IMR-90 (cell line): ENCODE results near the gene FARS2. TPM values are rescaled to one million over a fixed set of nuclear protein-coding genes. Genes with fewer than 3 reads are reported as not detected.

Source experiments
- ATAC-seq: fragments of 200-7000 bp; cut with Tn5 transposase; 2 replicates; pipeline ENCODE4 v1.9.1; 2020; ENCODE audit warnings: low read depth, mild to moderate bottlenecking, moderate library complexity
- BruUV-seq: library from RNA; stranded (reverse); fragments of 400-500 nt; replicated peaks from 2 replicates; lab custom pipeline; 2021; lab: Mats Ljungman, UMichigan
- CTCF ChIA-PET: fragments of 300-600 bp; formaldehyde crosslinking; extraction: SDS; loops from one replicate; lab custom pipeline; 2021; ENCODE audit warnings: antibody characterized with exemption; lab: Yijun Ruan, JAX
- POLR2A ChIA-PET: fragments of 300-600 bp; sonication (Branson Sonifier 250); formaldehyde crosslinking; loops from one replicate; lab custom pipeline; 2022; ENCODE audit warnings: antibody characterized with exemption; ENCODE audit not compliant: unreplicated experiment; lab: Charles Lee
- DNase-seq: peaks from one replicate; pipeline ENCODE4 v3.0.0; 2013
- H2AFZ ChIP-seq: replicated peaks from 2 replicates; pipeline ENCODE3; 2013; ENCODE audit warnings: low read length, mild to moderate bottlenecking; ENCODE audit not compliant: poor library complexity
- H2AK5ac ChIP-seq: 2 replicates; pipeline ENCODE4 v1.6.1; 2013; ENCODE audit warnings: low read depth, low read length, inconsistent platforms
- H2AK9ac ChIP-seq: replicated peaks from 2 replicates; pipeline ENCODE3; 2013; ENCODE audit warnings: mild to moderate bottlenecking, low read depth, low read length, moderate library complexity; ENCODE audit not compliant: poor library complexity
- H2BK120ac ChIP-seq: 2 replicates; pipeline ENCODE4 v1.6.1; 2013; ENCODE audit warnings: low read depth, low read length, inconsistent platforms
- H2BK15ac ChIP-seq: 3 replicates; pipeline ENCODE4 v1.6.1; 2013; ENCODE audit warnings: low read depth, low read length, inconsistent platforms
- H2BK20ac ChIP-seq: 2 replicates; pipeline ENCODE4 v1.6.1; 2013; ENCODE audit warnings: low read depth, mild to moderate bottlenecking, inconsistent platforms, low read length, moderate library complexity
- H2BK5ac ChIP-seq: 2 replicates; pipeline ENCODE4 v1.6.1; 2013; ENCODE audit warnings: mild to moderate bottlenecking, low read depth, low read length, inconsistent platforms; ENCODE audit not compliant: poor library complexity, severe bottlenecking
- H3K14ac ChIP-seq: replicated peaks from 2 replicates; pipeline ENCODE4 v1.6.1; 2013; ENCODE audit warnings: low read depth, low read length, inconsistent platforms
- H3K18ac ChIP-seq: 2 replicates; pipeline ENCODE4 v1.6.1; 2013; ENCODE audit warnings: low read depth, low read length, control low read depth
- H3K23ac ChIP-seq: 2 replicates; pipeline ENCODE4 v1.6.1; 2013; ENCODE audit warnings: low read depth, low read length, inconsistent platforms
- H3K27ac ChIP-seq: 2 replicates; pipeline ENCODE4 v1.5.1; 2013; ENCODE audit warnings: mild to moderate bottlenecking, control low read depth, low read length; ENCODE audit not compliant: insufficient read depth
- H3K27me3 ChIP-seq: 2 replicates; pipeline ENCODE4 v1.6.1; 2013; ENCODE audit warnings: low read length; ENCODE audit not compliant: control insufficient read depth, insufficient read depth
- H3K36me3 ChIP-seq: 2 replicates; pipeline ENCODE4 v1.6.1; 2013; ENCODE audit warnings: low read length, mixed read lengths; ENCODE audit not compliant: control insufficient read depth, insufficient read depth
- H3K4ac ChIP-seq: 2 replicates; pipeline ENCODE4 v1.6.1; 2013; ENCODE audit warnings: low read depth, low read length, inconsistent platforms
- H3K4me1 ChIP-seq: 2 replicates; pipeline ENCODE4 v1.6.1; 2013; ENCODE audit warnings: low read length, mixed read lengths; ENCODE audit not compliant: control insufficient read depth, insufficient read depth
- H3K4me2 ChIP-seq: 2 replicates; pipeline ENCODE4 v1.6.1; 2013; ENCODE audit warnings: low read depth, mild to moderate bottlenecking, control low read depth, low read length, moderate library complexity
- H3K4me3 ChIP-seq: 2 replicates; pipeline ENCODE4 v1.5.1; 2013; ENCODE audit warnings: low read depth, mild to moderate bottlenecking, control low read depth, low read length, moderate library complexity; ENCODE audit not compliant: insufficient read depth
- H3K56ac ChIP-seq: 2 replicates; pipeline ENCODE4 v1.6.1; 2013; ENCODE audit warnings: low read length, inconsistent platforms; ENCODE audit not compliant: insufficient read depth; ENCODE audit errors: extremely low read depth
- H3K79me1 ChIP-seq, 2 experiments: 2 replicates each; pipeline ENCODE4 v1.6.1; 2013; ENCODE audit warnings: low read length in 2 of 2, inconsistent platforms in 1 of 2, low read depth in 1 of 2
- H3K9ac ChIP-seq: 2 replicates; pipeline ENCODE4 v1.6.1; 2013; ENCODE audit warnings: low read depth, low read length, control low read depth
- H3K9me1 ChIP-seq: 2 replicates; pipeline ENCODE4 v1.6.1; 2013; ENCODE audit warnings: low read length, inconsistent platforms; ENCODE audit not compliant: insufficient read depth
- H3K9me3 ChIP-seq: 2 replicates; pipeline ENCODE4 v1.6.1; 2013; ENCODE audit warnings: low read length; ENCODE audit not compliant: control insufficient read depth, insufficient read depth
- H4K20me1 ChIP-seq: 2 replicates; pipeline ENCODE4 v1.6.1; 2013; ENCODE audit warnings: low read length, inconsistent platforms; ENCODE audit not compliant: insufficient read depth
- H4K5ac ChIP-seq: 2 replicates; pipeline ENCODE4 v1.6.1; 2013; ENCODE audit warnings: mild to moderate bottlenecking, low read depth, low read length, control low read depth
- H4K8ac ChIP-seq, 2 experiments: 2 replicates each; pipeline ENCODE4 v1.6.1; 2013; ENCODE audit warnings: low read depth in 2 of 2, low read length in 2 of 2, control low read depth in 1 of 2, inconsistent platforms in 1 of 2
- H4K91ac ChIP-seq: 2 replicates; pipeline ENCODE4 v1.6.1; 2013; ENCODE audit warnings: low read depth, low read length, inconsistent platforms; ENCODE audit not compliant: insufficient read depth
- CHD1 ChIP-seq: IDR thresholded peaks from 2 replicates; pipeline ENCODE4 v1.6.1; 2012; ENCODE audit warnings: low read depth, low read length, improper control_type of control experiment
- ELK1 ChIP-seq: fragments of 150-350 bp; IDR thresholded peaks from 2 replicates; pipeline ENCODE4 v1.6.1; 2016; ENCODE audit warnings: low read depth, mild to moderate bottlenecking, low read length, moderate library complexity, borderline replicate concordance
- MAFK ChIP-seq: IDR thresholded peaks from 2 replicates; pipeline ENCODE4 v1.6.1; 2012; ENCODE audit warnings: low read depth, low read length, improper control_type of control experiment
- POLR2A ChIP-seq: IDR thresholded peaks from 2 replicates; pipeline ENCODE4 v1.6.1; 2012; ENCODE audit warnings: mild to moderate bottlenecking, low read depth, low read length
- RCOR1 ChIP-seq: IDR thresholded peaks from 2 replicates; pipeline ENCODE4 v1.6.1; 2012; ENCODE audit warnings: mild to moderate bottlenecking, low read length, improper control_type of control experiment; ENCODE audit not compliant: insufficient replicate concordance
- SMC3 ChIP-seq: fragments of 150-350 bp; IDR thresholded peaks from 2 replicates; pipeline ENCODE4 v1.6.1; 2016; ENCODE audit warnings: low read depth, mild to moderate bottlenecking, antibody characterized with exemption, low read length, moderate library complexity
- USF2 ChIP-seq: fragments of 150-350 bp; IDR thresholded peaks from 2 replicates; pipeline ENCODE4 v1.6.1; 2017; ENCODE audit warnings: mild to moderate bottlenecking, antibody characterized with exemption, low read length, low read depth
- WGBS, 2 experiments: methylation state at CpG; one replicate each; pipeline versions ENCODE4 v1.1.5 to v1.1.7; 2013; ENCODE audit warnings: missing lambda C conversion rate in 2 of 2; ENCODE audit not compliant: insufficient read length in 1 of 2; ENCODE audit errors: extremely low coverage in 2 of 2; 5-methylcytosine and 5-hydroxymethylcytosine counted together
- dilution Hi-C: fragments of 300-500 bp; cut with HindIII; formaldehyde crosslinking; loops from one replicate; pipeline ENCODE4 v1.14.3; 2018; ENCODE audit warnings: low sequenced_read_pairs; ENCODE audit not compliant: unreplicated experiment
- in situ Hi-C: fragments of 300-500 bp; cut with MboI; formaldehyde crosslinking; loops from 3 replicates; pipeline ENCODE4 v1.14.3; 2019; ENCODE audit warnings: low sequenced_read_pairs, inconsistent platforms, mixed read lengths
- intact Hi-C: fragments of 100-400 bp; cut with micrococcal nuclease; formaldehyde crosslinking; loops from 2 replicates; pipeline ENCODE4 v1.10.0; 2022
- polyA plus RNA-seq, 3 experiments: library from polyadenylated mRNA; depleted of rRNA; stranded (reverse); fragments of >200 nt; gene quantifications; 2 replicates each; pipeline ENCODE4 v1.2.3, GENCODE V29; 2012; ENCODE audit warnings: low replicate concordance in 1 of 3
- total RNA-seq: library from RNA; depleted of rRNA; stranded (reverse); fragments of >200 nt; gene quantifications from 2 replicates; pipeline ENCODE4 v1.2.3, GENCODE V29; 2012

The FARS2 gene
- total and polyA plus RNA-seq, 2 of the 4 experiments (the other 2 are of a cell fraction) = 12.1 to 28.9 TPM

GRCh38 chr6:5562277-5562676, 301.0 kb downstream of the FARS2 start:
- H3K9ac ChIP-seq = no peak overlapping the region
- H3K18ac ChIP-seq = no peak overlapping the region
- no peak overlapping the region for H2BK15ac ChIP-seq
- H4K8ac ChIP-seq = no peak overlapping the region
- no peaks in the 10 kb centered on the region for H3K27me3 ChIP-seq
- no peak overlapping the region for H4K5ac ChIP-seq
- H2BK120ac ChIP-seq = no peak overlapping the region
- H3K23ac ChIP-seq = no peak overlapping the region
- in situ Hi-C loops (no loop called here), dilution Hi-C loops (no loop called here), intact Hi-C loops (no loop called here)
- no peak overlapping the region for H3K27ac ChIP-seq
- no CpG with 5 or more reads among the region's 3 CpGs for WGBS, 2 experiments
- no peak overlapping the region for H3K14ac ChIP-seq
- H3K4me1 ChIP-seq = no peaks in the 10 kb centered on the region
- H3K4ac ChIP-seq = no peak overlapping the region
- H2BK5ac ChIP-seq = no peak overlapping the region
- no peak overlapping the region for H4K91ac ChIP-seq
- no peaks in the 10 kb centered on the region for H3K36me3 ChIP-seq
- H3K56ac ChIP-seq = no peak overlapping the region
- H3K9me3 ChIP-seq = no peaks in the 10 kb centered on the region
- H2AK9ac ChIP-seq = no peak overlapping the region
- CTCF ChIA-PET = no interaction called here
- POLR2A ChIA-PET = no interaction called here
- H2AK5ac ChIP-seq = no peak overlapping the region
- H3K79me1 ChIP-seq = no peaks in the 10 kb centered on the region
- H3K9me1 ChIP-seq = no peaks in the 10 kb centered on the region
- no peak overlapping the region for H2BK20ac ChIP-seq
- BruUV-seq = no TSS peak
- H2AFZ ChIP-seq = no peak overlapping the region
- no peak for ATAC-seq
- H3K4me2 ChIP-seq = no peak overlapping the region
- no peak overlapping the region for H3K4me3 ChIP-seq
- no peaks in the 10 kb centered on the region for H4K20me1 ChIP-seq
- DNase-seq = no peak
- no peak for TF ChIP-seq SMC3
- TF ChIP-seq MAFK = no peak
- no peak for TF ChIP-seq USF2
- no peak for TF ChIP-seq POLR2A
- no peak for TF ChIP-seq ELK1
- no peak for TF ChIP-seq CHD1
- no peak for TF ChIP-seq RCOR1
